ENCODE results near the gene LSMEM2. TPM values are rescaled to one million over a fixed set of nuclear protein-coding genes. Genes with fewer than 3 reads are reported as not detected.

The LSMEM2 gene
- total and polyA plus RNA-seq, 2 experiments from 2014 or later, result 0.59 to 0.86 TPM

- Mint-ChIP-seq H3K36me3 (ENCODE audit: low read depth) (peaks cover 22% of the 10 kb centered on the region), H3K4me1 (peaks cover 32% of the 10 kb centered on the region), H3K27me3 (ENCODE audit: insufficient read depth, low read depth, poor library complexity) (peaks cover 3% of the 10 kb centered on the region), H3K9me3 (no peaks in the 10 kb centered on the region; the same call in 2 of the 3 replicates), H3K27ac (no peak overlapping the region), H3K4me3 (no peak overlapping the region)
- DNase-seq (ENCODE audit: low spot score) (no peak), ATAC-seq (no peak)
- H4K20me1 ChIP-seq (replicated peaks; ENCODE audit: insufficient read depth), result peaks cover 42% of the 10 kb centered on the region
- H2AFZ ChIP-seq, result no peak overlapping the region
- peaks cover 8% of the 10 kb centered on the region for H3F3A ChIP-seq (replicated peaks; ENCODE audit: low read depth)
- peaks cover 15% of the 10 kb centered on the region for H3K4me1 ChIP-seq (ENCODE audit: insufficient read depth)
- H3K4me3 ChIP-seq, result no peak overlapping the region
- TF ChIP-seq, protein P1, sequence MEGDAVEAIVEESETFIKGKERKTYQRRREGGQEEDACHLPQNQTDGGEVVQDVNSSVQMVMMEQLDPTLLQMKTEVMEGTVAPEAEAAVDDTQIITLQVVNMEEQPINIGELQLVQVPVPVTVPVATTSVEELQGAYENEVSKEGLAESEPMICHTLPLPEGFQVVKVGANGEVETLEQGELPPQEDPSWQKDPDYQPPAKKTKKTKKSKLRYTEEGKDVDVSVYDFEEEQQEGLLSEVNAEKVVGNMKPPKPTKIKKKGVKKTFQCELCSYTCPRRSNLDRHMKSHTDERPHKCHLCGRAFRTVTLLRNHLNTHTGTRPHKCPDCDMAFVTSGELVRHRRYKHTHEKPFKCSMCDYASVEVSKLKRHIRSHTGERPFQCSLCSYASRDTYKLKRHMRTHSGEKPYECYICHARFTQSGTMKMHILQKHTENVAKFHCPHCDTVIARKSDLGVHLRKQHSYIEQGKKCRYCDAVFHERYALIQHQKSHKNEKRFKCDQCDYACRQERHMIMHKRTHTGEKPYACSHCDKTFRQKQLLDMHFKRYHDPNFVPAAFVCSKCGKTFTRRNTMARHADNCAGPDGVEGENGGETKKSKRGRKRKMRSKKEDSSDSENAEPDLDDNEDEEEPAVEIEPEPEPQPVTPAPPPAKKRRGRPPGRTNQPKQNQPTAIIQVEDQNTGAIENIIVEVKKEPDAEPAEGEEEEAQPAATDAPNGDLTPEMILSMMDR (conservative IDR thresholded peaks at IDR 0.05; ENCODE audit: low read depth in 2 of 2), result no peak
- TF ChIP-seq EZH2phosphoT487 (IDR thresholded peaks at IDR 0.05; ENCODE audit: unreplicated experiment) (no peak), CREB1 (CRISPR knock-in tag; IDR thresholded peaks at IDR 0.05; ENCODE audit: low read depth) (no peak), ZNF331 (CRISPR knock-in tag; IDR thresholded peaks at IDR 0.05; ENCODE audit: low read depth) (no peak), POLR2AphosphoS5 (IDR thresholded peaks at IDR 0.05; ENCODE audit: low read depth) (no peak), ZNF114 (CRISPR knock-in tag; IDR thresholded peaks at IDR 0.05) (no peak), NANOG (IDR thresholded peaks at IDR 0.05; ENCODE audit: borderline replicate concordance) (no peak), STAT1 (IDR thresholded peaks at IDR 0.05; ENCODE audit: unreplicated experiment) (no peak), EZH2 (IDR thresholded peaks at IDR 0.05; ENCODE audit: low read depth, unreplicated experiment) (no peak), JUNB (IDR thresholded peaks at IDR 0.05; ENCODE audit: unreplicated experiment) (no peak)
- TF ChIP-seq, protein P2, sequence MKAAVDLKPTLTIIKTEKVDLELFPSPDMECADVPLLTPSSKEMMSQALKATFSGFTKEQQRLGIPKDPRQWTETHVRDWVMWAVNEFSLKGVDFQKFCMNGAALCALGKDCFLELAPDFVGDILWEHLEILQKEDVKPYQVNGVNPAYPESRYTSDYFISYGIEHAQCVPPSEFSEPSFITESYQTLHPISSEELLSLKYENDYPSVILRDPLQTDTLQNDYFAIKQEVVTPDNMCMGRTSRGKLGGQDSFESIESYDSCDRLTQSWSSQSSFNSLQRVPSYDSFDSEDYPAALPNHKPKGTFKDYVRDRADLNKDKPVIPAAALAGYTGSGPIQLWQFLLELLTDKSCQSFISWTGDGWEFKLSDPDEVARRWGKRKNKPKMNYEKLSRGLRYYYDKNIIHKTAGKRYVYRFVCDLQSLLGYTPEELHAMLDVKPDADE (IDR thresholded peaks at IDR 0.05), result no peak
- TF ChIP-seq, protein P3, sequence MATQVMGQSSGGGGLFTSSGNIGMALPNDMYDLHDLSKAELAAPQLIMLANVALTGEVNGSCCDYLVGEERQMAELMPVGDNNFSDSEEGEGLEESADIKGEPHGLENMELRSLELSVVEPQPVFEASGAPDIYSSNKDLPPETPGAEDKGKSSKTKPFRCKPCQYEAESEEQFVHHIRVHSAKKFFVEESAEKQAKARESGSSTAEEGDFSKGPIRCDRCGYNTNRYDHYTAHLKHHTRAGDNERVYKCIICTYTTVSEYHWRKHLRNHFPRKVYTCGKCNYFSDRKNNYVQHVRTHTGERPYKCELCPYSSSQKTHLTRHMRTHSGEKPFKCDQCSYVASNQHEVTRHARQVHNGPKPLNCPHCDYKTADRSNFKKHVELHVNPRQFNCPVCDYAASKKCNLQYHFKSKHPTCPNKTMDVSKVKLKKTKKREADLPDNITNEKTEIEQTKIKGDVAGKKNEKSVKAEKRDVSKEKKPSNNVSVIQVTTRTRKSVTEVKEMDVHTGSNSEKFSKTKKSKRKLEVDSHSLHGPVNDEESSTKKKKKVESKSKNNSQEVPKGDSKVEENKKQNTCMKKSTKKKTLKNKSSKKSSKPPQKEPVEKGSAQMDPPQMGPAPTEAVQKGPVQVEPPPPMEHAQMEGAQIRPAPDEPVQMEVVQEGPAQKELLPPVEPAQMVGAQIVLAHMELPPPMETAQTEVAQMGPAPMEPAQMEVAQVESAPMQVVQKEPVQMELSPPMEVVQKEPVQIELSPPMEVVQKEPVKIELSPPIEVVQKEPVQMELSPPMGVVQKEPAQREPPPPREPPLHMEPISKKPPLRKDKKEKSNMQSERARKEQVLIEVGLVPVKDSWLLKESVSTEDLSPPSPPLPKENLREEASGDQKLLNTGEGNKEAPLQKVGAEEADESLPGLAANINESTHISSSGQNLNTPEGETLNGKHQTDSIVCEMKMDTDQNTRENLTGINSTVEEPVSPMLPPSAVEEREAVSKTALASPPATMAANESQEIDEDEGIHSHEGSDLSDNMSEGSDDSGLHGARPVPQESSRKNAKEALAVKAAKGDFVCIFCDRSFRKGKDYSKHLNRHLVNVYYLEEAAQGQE (IDR thresholded peaks at IDR 0.05; ENCODE audit: unreplicated experiment), result no peak
- H3K27me3 ChIP-seq (ENCODE audit: insufficient read depth), result no peaks in the 10 kb centered on the region
- H3K4me2 ChIP-seq, result no peak overlapping the region
- no peak overlapping the region for H3K27ac ChIP-seq (ENCODE audit: low read depth)
- H3K79me2 ChIP-seq (replicated peaks; ENCODE audit: insufficient read depth), result peaks cover 47% of the 10 kb centered on the region
- no peaks in the 10 kb centered on the region for H3K9me2 ChIP-seq (ENCODE audit: insufficient read depth)
- H3K36me3 ChIP-seq (ENCODE audit: insufficient read depth), result no peaks in the 10 kb centered on the region
Observed at GRCh38 chr3:50250514-50250913, 28.4 kb upstream of the LSMEM2 start.

Measured in GM23338 (cell line).